Central memory CD8-positive, alpha-beta T cell (primary cell): ENCODE data around the gene SST.

Experiments
- ATAC-seq: fragments of 150-1000 bp; cut with Tn5 transposase; replicated peaks from 2 replicates; pipeline ENCODE4 v1.10.0; 2022; ENCODE audit warnings: mild to moderate bottlenecking, moderate FRiP score, moderate number of reproducible peaks; ENCODE audit not compliant: poor library complexity, severe bottlenecking; ENCODE audit errors: extremely low read depth
- DNase-seq, 2 donors: peaks; one replicate each; pipeline ENCODE4 v3.0.0; 2021; ENCODE audit warnings: low spot score in 2 of 2
- H3K27ac Mint-ChIP-seq: one replicate; pipeline ENCODE4 v1.8.0; 2022; ENCODE audit warnings: low read depth, mild to moderate bottlenecking, moderate library complexity, mixed read lengths
- H3K27me3 Mint-ChIP-seq: one replicate; pipeline ENCODE4 v1.8.0; 2022; ENCODE audit warnings: mixed read lengths
- H3K36me3 Mint-ChIP-seq: one replicate; pipeline ENCODE4 v1.8.0; 2022; ENCODE audit warnings: mild to moderate bottlenecking, moderate library complexity, mixed read lengths; ENCODE audit not compliant: insufficient read depth
- H3K4me1 Mint-ChIP-seq: one replicate; pipeline ENCODE4 v1.8.0; 2022; ENCODE audit warnings: mixed read lengths
- H3K4me3 Mint-ChIP-seq: one replicate; pipeline ENCODE4 v1.8.0; 2022; ENCODE audit warnings: mild to moderate bottlenecking, moderate library complexity, mixed read lengths
- H3K9me3 Mint-ChIP-seq: one replicate; pipeline ENCODE4 v1.8.0; 2022; ENCODE audit warnings: mixed read lengths

SST gene

GRCh38 chr3:187669675-187670504 lies at the start of gene SST:
SST (minus strand) TSS chr3:187670394; CDS start chr3:187670291, 103 bp downstream.
- Mint-ChIP-seq H3K27me3 (peaks cover 61% of the 10 kb centered on the region), H3K27ac (no peak within 1 kb of the TSS), H3K36me3 (peaks cover 2% of the 10 kb centered on the region), H3K9me3 (no peaks in the 10 kb centered on the region), H3K4me3 (no peak within 1 kb of the TSS), H3K4me1 (no peaks in the 10 kb centered on the region)
- DNase-seq: no peak
- ATAC-seq: no peak

- no peak for ATAC-seq
- H3K36me3 Mint-ChIP-seq: peaks cover 21% of the 10 kb centered on the region
- H3K9me3 Mint-ChIP-seq: no peaks in the 10 kb centered on the region
- no peak overlapping the region for H3K27ac Mint-ChIP-seq
- H3K4me3 Mint-ChIP-seq: no peak overlapping the region
- no peaks in the 10 kb centered on the region for H3K4me1 Mint-ChIP-seq
- H3K27me3 Mint-ChIP-seq: no peaks in the 10 kb centered on the region
- no peak for DNase-seq
Observed at GRCh38 chr3:187719628-187720336, 49.6 kb upstream of the SST start.

- Mint-ChIP-seq H3K36me3 (peaks cover 13% of the 10 kb centered on the region), H3K4me3 (no peak overlapping the region), H3K4me1 (peaks cover 9% of the 10 kb centered on the region), H3K27me3 (no peaks in the 10 kb centered on the region), H3K9me3 (no peaks in the 10 kb centered on the region), H3K27ac (no peak overlapping the region)
- DNase-seq: no peak
- no peak for ATAC-seq
Observed at GRCh38 chr3:187718802-187719201, 48.6 kb upstream of the SST start.

GRCh38 chr3:187717572-187717971 lies 47.4 kb upstream of the SST start:
- H3K4me3 Mint-ChIP-seq: no peak overlapping the region
- no peaks in the 10 kb centered on the region for H3K9me3 Mint-ChIP-seq
- peaks cover 9% of the 10 kb centered on the region for H3K4me1 Mint-ChIP-seq
- ATAC-seq (no peak), DNase-seq (no peak)
- H3K27ac Mint-ChIP-seq: no peak overlapping the region
- peaks cover 9% of the 10 kb centered on the region for H3K36me3 Mint-ChIP-seq
- no peaks in the 10 kb centered on the region for H3K27me3 Mint-ChIP-seq

DNA sequence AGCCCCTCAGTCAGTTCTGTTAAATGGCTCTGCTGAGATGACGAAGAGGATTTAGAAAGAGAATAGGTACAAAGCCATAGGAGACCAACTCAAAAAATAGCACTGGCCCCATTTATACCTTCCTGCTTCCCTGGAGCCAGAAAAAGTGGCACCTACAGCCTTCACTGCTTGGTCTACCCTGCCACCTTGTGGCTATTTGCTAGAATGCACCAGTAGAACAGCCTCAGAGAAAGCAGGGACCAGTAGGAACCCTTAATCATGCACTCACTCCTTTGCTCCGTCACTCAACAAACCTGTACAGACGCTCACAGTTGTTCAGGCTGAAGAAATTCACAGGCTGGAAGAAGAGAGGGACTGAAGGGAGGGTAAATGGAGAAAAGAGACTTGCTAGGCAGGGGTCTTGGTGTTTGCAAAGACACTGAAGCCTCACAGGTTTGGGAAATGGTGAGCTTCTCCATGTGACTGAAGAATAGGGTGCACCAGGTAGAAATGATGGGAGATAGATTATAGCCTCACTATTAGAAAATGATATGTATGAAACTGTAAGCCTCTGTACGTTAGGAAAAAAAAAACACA lies 44.3 kb upstream of the SST start:
- H3K9me3 Mint-ChIP-seq: no peaks in the 10 kb centered on the region
- H3K27me3 Mint-ChIP-seq: no peaks in the 10 kb centered on the region
- DNase-seq (peak; percentile 59 to 69), ATAC-seq (peak; percentile 80)
- no peak overlapping the region for H3K27ac Mint-ChIP-seq
- no peak overlapping the region for H3K4me3 Mint-ChIP-seq
- no peaks in the 10 kb centered on the region for H3K36me3 Mint-ChIP-seq
- H3K4me1 Mint-ChIP-seq: peaks cover 9% of the 10 kb centered on the region

DNA sequence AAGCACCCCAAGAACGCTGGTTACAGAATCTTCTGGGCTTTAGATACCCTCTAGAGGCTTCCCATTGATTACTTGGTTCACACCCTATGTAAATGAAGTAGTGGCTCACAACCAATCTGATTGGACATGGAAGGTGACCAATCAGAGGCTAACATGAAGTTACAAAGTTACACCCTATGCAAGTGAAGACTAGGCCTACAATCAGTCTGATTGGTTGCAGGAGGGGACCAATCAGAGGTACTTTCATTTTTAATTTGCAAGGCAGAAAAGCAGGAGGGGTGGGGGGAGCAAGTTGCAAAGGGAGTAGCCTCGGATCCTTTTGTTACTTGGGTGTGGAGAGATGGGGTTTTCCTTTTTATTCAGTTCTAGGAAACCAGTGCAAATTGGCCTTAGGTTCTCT lies 43.3 kb upstream of the SST start:
- DNase-seq: no peak

DNA sequence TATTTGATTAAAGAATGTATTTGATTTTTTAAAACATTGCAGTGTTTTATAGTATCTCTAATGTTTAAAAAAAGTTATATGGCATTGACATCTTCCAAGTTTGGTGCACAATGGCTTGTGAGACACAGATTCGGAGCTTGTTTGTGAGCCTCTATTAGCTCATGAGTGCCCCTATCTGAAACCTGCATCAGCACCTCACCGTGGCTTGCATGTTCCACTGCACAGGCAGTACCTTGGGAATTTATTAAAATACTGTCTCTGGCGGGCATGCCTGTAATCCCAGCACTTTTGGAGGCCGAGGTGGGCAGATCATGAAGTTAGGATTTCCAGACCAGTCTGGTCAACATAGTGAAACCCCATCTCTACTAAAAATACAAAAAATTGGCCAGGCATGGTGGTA lies 39.0 kb upstream of the SST start:
- H3K4me1 Mint-ChIP-seq: peaks cover 4% of the 10 kb centered on the region
- ATAC-seq: no peak
- no peak overlapping the region for H3K27ac Mint-ChIP-seq
- H3K4me3 Mint-ChIP-seq: no peak overlapping the region
- no peaks in the 10 kb centered on the region for H3K27me3 Mint-ChIP-seq
- H3K9me3 Mint-ChIP-seq: no peaks in the 10 kb centered on the region
- H3K36me3 Mint-ChIP-seq: no peaks in the 10 kb centered on the region
- no peak for DNase-seq

More for the DNA sequence above, 43.3 kb upstream of the SST start:
- Mint-ChIP-seq H3K4me3 (no peak overlapping the region), H3K27ac (no peak overlapping the region), H3K27me3 (no peaks in the 10 kb centered on the region), H3K4me1 (peaks cover 9% of the 10 kb centered on the region), H3K36me3 (no peaks in the 10 kb centered on the region), H3K9me3 (no peaks in the 10 kb centered on the region)
- ATAC-seq: no peak

DNA sequence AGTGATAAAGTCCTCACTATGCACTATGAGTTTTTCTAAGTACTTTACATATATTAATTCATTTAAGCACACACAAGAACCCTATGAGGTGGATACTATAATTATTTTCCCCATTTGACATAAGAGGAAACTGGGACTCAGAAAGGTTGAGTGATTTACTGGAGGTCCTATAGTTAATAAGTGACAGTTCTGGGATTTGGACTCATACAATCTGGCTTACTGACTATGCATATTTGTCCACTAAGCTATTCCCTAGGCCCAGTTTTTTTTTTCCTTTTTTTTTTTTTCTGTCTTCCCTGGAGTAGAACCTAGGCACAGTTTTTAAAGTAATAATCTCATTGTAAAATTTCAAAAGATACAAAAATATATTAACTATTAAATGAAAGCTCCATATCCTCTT lies 38.5 kb upstream of the SST start:
- DNase-seq (no peak), ATAC-seq (no peak)
- H3K9me3 Mint-ChIP-seq: no peaks in the 10 kb centered on the region
- no peaks in the 10 kb centered on the region for H3K4me1 Mint-ChIP-seq
- H3K4me3 Mint-ChIP-seq: no peak overlapping the region
- no peak overlapping the region for H3K27ac Mint-ChIP-seq
- no peaks in the 10 kb centered on the region for H3K36me3 Mint-ChIP-seq
- no peaks in the 10 kb centered on the region for H3K27me3 Mint-ChIP-seq

DNA sequence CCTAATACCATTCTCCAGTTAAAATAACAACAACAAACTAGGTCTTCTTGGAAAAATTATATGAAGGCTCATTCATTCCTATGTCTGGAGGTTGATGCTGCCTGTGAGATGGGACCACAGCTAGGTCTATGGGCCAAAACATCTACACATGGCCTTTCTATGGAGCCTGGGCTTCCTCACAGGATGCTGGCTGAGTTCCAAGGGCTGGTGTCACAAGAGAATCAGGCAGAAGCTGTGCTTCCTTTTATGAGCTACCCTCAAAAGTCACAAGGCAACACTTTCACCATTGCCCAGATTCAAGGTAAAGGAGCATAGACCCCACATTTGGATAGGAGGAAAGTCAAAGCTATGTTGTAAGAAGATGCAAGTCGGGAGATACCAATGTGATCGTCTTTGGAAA lies 36.8 kb upstream of the SST start:
- H3K36me3 Mint-ChIP-seq: no peaks in the 10 kb centered on the region
- DNase-seq: no peak

DNA sequence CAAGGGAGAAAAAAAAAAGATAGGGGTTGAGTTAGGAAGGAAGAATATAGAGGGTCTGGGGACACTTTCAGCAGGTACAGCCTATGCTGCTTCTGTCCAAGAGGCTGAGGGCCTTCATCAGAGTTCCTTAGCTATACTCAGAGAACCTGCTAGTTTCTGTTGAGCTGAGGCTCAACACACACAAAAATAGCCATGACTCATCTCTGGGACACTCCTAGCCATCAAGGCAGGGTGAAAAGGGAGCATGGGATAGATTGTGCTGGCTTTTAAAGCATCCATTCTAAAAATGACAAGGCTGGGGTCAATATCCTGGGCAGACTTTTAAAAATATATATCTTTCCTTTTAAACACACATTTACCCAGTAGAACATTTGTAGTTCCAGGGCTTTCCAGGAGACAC lies 35.0 kb upstream of the SST start:
- Mint-ChIP-seq H3K4me3 (no peak overlapping the region), H3K27me3 (no peaks in the 10 kb centered on the region), H3K36me3 (no peaks in the 10 kb centered on the region), H3K27ac (no peak overlapping the region), H3K9me3 (no peaks in the 10 kb centered on the region), H3K4me1 (no peaks in the 10 kb centered on the region)
- no peak for ATAC-seq
- DNase-seq: no peak

More for the DNA sequence above, 36.8 kb upstream of the SST start:
- Mint-ChIP-seq H3K27ac (no peak overlapping the region), H3K4me3 (no peak overlapping the region), H3K27me3 (no peaks in the 10 kb centered on the region), H3K9me3 (no peaks in the 10 kb centered on the region), H3K4me1 (no peaks in the 10 kb centered on the region)
- ATAC-seq: no peak

- peaks cover 7% of the 10 kb centered on the region for H3K27me3 Mint-ChIP-seq
- no peaks in the 10 kb centered on the region for H3K36me3 Mint-ChIP-seq
- H3K27ac Mint-ChIP-seq: no peak within 1 kb of the TSS
- H3K9me3 Mint-ChIP-seq: no peaks in the 10 kb centered on the region
- ATAC-seq (no peak), DNase-seq (no peak)
- H3K4me3 Mint-ChIP-seq: no peak within 1 kb of the TSS
- H3K4me1 Mint-ChIP-seq: no peaks in the 10 kb centered on the region
Observed at GRCh38 chr3:187702507-187703033, 32.4 kb upstream of the SST start, which contains the start of gene RTP2. RTP2 (minus strand) TSS chr3:187702557; CDS start chr3:187702128, 429 bp downstream.

DNA sequence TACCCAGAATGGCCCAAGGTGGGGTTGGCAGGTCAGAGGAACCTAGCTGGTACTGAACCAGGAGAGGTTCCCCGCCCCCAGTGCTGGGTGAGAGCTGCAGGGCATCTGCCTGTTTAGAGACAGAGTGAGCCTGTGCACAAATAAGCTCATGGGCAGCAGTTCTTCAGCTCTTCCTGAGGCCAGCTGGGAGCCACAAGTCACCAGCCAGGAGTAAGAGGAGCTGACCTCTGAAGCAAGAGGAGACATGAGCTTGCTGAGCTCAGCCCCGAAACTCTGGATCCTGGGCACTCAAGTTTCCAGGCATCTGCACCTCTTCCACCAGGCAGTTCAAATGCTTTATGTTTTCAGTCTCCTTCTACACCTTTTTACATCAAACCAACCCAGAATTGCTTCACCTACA lies 30.1 kb upstream of the SST start:
- Mint-ChIP-seq H3K27ac (no peak overlapping the region), H3K27me3 (peaks cover 28% of the 10 kb centered on the region), H3K36me3 (no peaks in the 10 kb centered on the region), H3K9me3 (no peaks in the 10 kb centered on the region), H3K4me1 (no peaks in the 10 kb centered on the region), H3K4me3 (no peak overlapping the region)
- DNase-seq (no peak), ATAC-seq (no peak)
